ENCODE measurements around the gene ANXA8. TPM values are rescaled to one million over a fixed set of nuclear protein-coding genes. Genes with fewer than 3 reads are reported as not detected.

The ANXA8 gene
- total and polyA plus RNA-seq, 3 experiments from 2014 or later = not detected

- CTCF ChIA-PET = no interaction called here
Measured at GRCh38 chr10:47447209-47447608, 36.7 kb downstream of the ANXA8 start.

GRCh38 chr10:47445720-47446119 is 38.2 kb downstream of the ANXA8 start:
- no peak overlapping the region for H3K27ac ChIP-seq (ENCODE audit: low read depth, low read length)
- Mint-ChIP-seq H3K27me3 (peaks cover 12 to 21% of the 10 kb centered on the region in 2 donors), H3K4me1 (peaks cover 0 to 3% (median 0%) of the 10 kb centered on the region in 3 donors), H3K4me3 (no peak overlapping the region), H3K27ac (no peak overlapping the region), H3K9me3 (peaks cover 10 to 23% (median 15%) of the 10 kb centered on the region in 5 donors), H3K36me3 (peaks cover 0 to 3% (median 0%) of the 10 kb centered on the region in 3 donors)
- no peaks in the 10 kb centered on the region for H3K36me3 ChIP-seq (ENCODE audit: insufficient read depth, low read length)
- POLR2A ChIA-PET = no interaction called here
- no peak overlapping the region for H3K4me3 ChIP-seq (ENCODE audit: low read length)
- no peaks in the 10 kb centered on the region for H3K4me1 ChIP-seq (ENCODE audit: insufficient read depth, low read length)
- no peaks in the 10 kb centered on the region for H3K27me3 ChIP-seq (ENCODE audit: insufficient read depth, low read length, poor library complexity, severe bottlenecking)
- CTCF ChIA-PET = no interaction called here
- no peaks in the 10 kb centered on the region for H3K9me3 ChIP-seq (ENCODE audit: low read length)
- DNase-seq = no peak

More at GRCh38 chr10:47447209-47447608, 36.7 kb downstream of the ANXA8 start:
- Histone ChIP-seq H3K4me1 (ENCODE audit: insufficient read depth, low read length) (no peaks in the 10 kb centered on the region), H3K27ac (ENCODE audit: low read depth, low read length) (no peak overlapping the region), H3K4me3 (ENCODE audit: low read length) (no peak overlapping the region), H3K9me3 (ENCODE audit: low read length) (no peaks in the 10 kb centered on the region), H3K27me3 (ENCODE audit: insufficient read depth, low read length, poor library complexity, severe bottlenecking) (no peaks in the 10 kb centered on the region), H3K36me3 (ENCODE audit: insufficient read depth, low read length) (no peaks in the 10 kb centered on the region)
- Mint-ChIP-seq H3K9me3 (peaks cover 10 to 20% (median 15%) of the 10 kb centered on the region in 5 donors), H3K4me3 (no peak overlapping the region), H3K4me1 (peaks cover 0 to 3% (median 0%) of the 10 kb centered on the region in 3 donors), H3K36me3 (peaks cover 0 to 3% (median 0%) of the 10 kb centered on the region in 3 donors), H3K27ac (no peak overlapping the region), H3K27me3 (peaks cover 7 to 9% of the 10 kb centered on the region in 2 donors)
- DNase-seq = no peak
- POLR2A ChIA-PET = no interaction called here

GRCh38 chr10:47444047-47444446 is 39.9 kb downstream of the ANXA8 start:
- Mint-ChIP-seq H3K27me3 (peaks cover 17 to 29% of the 10 kb centered on the region in 2 donors), H3K27ac (no peak overlapping the region), H3K9me3 (peaks cover 10 to 23% (median 16%) of the 10 kb centered on the region in 5 donors), H3K4me3 (no peak overlapping the region), H3K4me1 (peaks cover 0 to 2% (median 0%) of the 10 kb centered on the region in 3 donors), H3K36me3 (peaks cover 0 to 3% (median 0%) of the 10 kb centered on the region in 3 donors)
- ChIA-PET POLR2A (no interaction called here), CTCF (no interaction called here)
- Histone ChIP-seq H3K27ac (ENCODE audit: low read depth, low read length) (no peak overlapping the region), H3K9me3 (ENCODE audit: low read length) (no peaks in the 10 kb centered on the region), H3K4me1 (ENCODE audit: insufficient read depth, low read length) (no peaks in the 10 kb centered on the region), H3K4me3 (ENCODE audit: low read length) (no peak overlapping the region), H3K36me3 (ENCODE audit: insufficient read depth, low read length) (no peaks in the 10 kb centered on the region), H3K27me3 (ENCODE audit: insufficient read depth, low read length, poor library complexity, severe bottlenecking) (no peaks in the 10 kb centered on the region)
- no peak for DNase-seq

GRCh38 chr10:47443145-47443544 is 40.8 kb downstream of the ANXA8 start:
- POLR2A ChIA-PET = no interaction called here
- no peaks in the 10 kb centered on the region for H3K4me1 ChIP-seq (ENCODE audit: insufficient read depth, low read length)
- no peak overlapping the region for H3K4me3 ChIP-seq (ENCODE audit: low read length)
- peaks cover 10 to 30% (median 22%) of the 10 kb centered on the region in 5 donors for H3K9me3 Mint-ChIP-seq
- H3K36me3 ChIP-seq (ENCODE audit: insufficient read depth, low read length) = no peaks in the 10 kb centered on the region
- CTCF ChIA-PET = no interaction called here
- no peak for DNase-seq
- no peaks in the 10 kb centered on the region for H3K27me3 ChIP-seq (ENCODE audit: insufficient read depth, low read length, poor library complexity, severe bottlenecking)
- H3K9me3 ChIP-seq (ENCODE audit: low read length) = no peaks in the 10 kb centered on the region
- H3K36me3 Mint-ChIP-seq = peaks cover 0 to 3% (median 0%) of the 10 kb centered on the region in 3 donors
- H3K4me3 Mint-ChIP-seq = no peak overlapping the region
- H3K4me1 Mint-ChIP-seq = no peaks in the 10 kb centered on the region
- H3K27ac ChIP-seq (ENCODE audit: low read depth, low read length) = no peak overlapping the region
- peaks cover 19 to 36% of the 10 kb centered on the region in 2 donors for H3K27me3 Mint-ChIP-seq
- H3K27ac Mint-ChIP-seq = no peak overlapping the region

GRCh38 chr10:47442351-47442750 is 41.6 kb downstream of the ANXA8 start:
- POLR2A ChIA-PET = no interaction called here
- peaks cover 18 to 41% of the 10 kb centered on the region in 2 donors for H3K27me3 Mint-ChIP-seq
- H3K36me3 ChIP-seq (ENCODE audit: insufficient read depth, low read length) = no peaks in the 10 kb centered on the region
- H3K27ac Mint-ChIP-seq = no peak overlapping the region
- H3K9me3 ChIP-seq (ENCODE audit: low read length) = no peaks in the 10 kb centered on the region
- H3K4me3 Mint-ChIP-seq = no peak overlapping the region
- no peak for DNase-seq
- peaks cover 10 to 30% (median 22%) of the 10 kb centered on the region in 5 donors for H3K9me3 Mint-ChIP-seq
- peaks cover 0 to 3% (median 0%) of the 10 kb centered on the region in 3 donors for H3K36me3 Mint-ChIP-seq
- no peaks in the 10 kb centered on the region for H3K27me3 ChIP-seq (ENCODE audit: insufficient read depth, low read length, poor library complexity, severe bottlenecking)
- no peaks in the 10 kb centered on the region for H3K4me1 Mint-ChIP-seq
- CTCF ChIA-PET = no interaction called here
- H3K4me3 ChIP-seq (ENCODE audit: low read length) = no peak overlapping the region
- no peaks in the 10 kb centered on the region for H3K4me1 ChIP-seq (ENCODE audit: insufficient read depth, low read length)
- no peak overlapping the region for H3K27ac ChIP-seq (ENCODE audit: low read depth, low read length)

- Histone ChIP-seq H3K9me3 (ENCODE audit: low read length) (no peaks in the 10 kb centered on the region), H3K27me3 (ENCODE audit: insufficient read depth, low read length, poor library complexity, severe bottlenecking) (no peaks in the 10 kb centered on the region), H3K4me3 (ENCODE audit: low read length) (no peak overlapping the region), H3K27ac (ENCODE audit: low read depth, low read length) (no peak overlapping the region), H3K4me1 (ENCODE audit: insufficient read depth, low read length) (no peaks in the 10 kb centered on the region), H3K36me3 (ENCODE audit: insufficient read depth, low read length) (no peaks in the 10 kb centered on the region)
- Mint-ChIP-seq H3K4me1 (no peaks in the 10 kb centered on the region), H3K27me3 (peaks cover 18 to 42% of the 10 kb centered on the region in 2 donors), H3K9me3 (peaks cover 10 to 30% (median 23%) of the 10 kb centered on the region in 5 donors), H3K4me3 (no peak overlapping the region), H3K36me3 (peaks cover 0 to 3% (median 0%) of the 10 kb centered on the region in 3 donors), H3K27ac (no peak overlapping the region)
- ChIA-PET POLR2A (no interaction called here), CTCF (no interaction called here)
- no peak for DNase-seq
Measured at GRCh38 chr10:47441938-47442337, 42.0 kb downstream of the ANXA8 start.

- Histone ChIP-seq H3K27me3 (ENCODE audit: insufficient read depth, low read length, poor library complexity, severe bottlenecking) (no peaks in the 10 kb centered on the region), H3K27ac (ENCODE audit: low read depth, low read length) (no peak overlapping the region), H3K4me3 (ENCODE audit: low read length) (no peak overlapping the region), H3K4me1 (ENCODE audit: insufficient read depth, low read length) (no peaks in the 10 kb centered on the region), H3K36me3 (ENCODE audit: insufficient read depth, low read length) (no peaks in the 10 kb centered on the region), H3K9me3 (ENCODE audit: low read length) (no peaks in the 10 kb centered on the region)
- POLR2A ChIA-PET = no interaction called here
- Mint-ChIP-seq H3K9me3 (peaks cover 2 to 21% (median 17%) of the 10 kb centered on the region in 5 donors), H3K4me3 (no peak overlapping the region), H3K27ac (no peak overlapping the region), H3K36me3 (peaks cover 0 to 2% (median 0%) of the 10 kb centered on the region in 3 donors), H3K4me1 (no peaks in the 10 kb centered on the region), H3K27me3 (peaks cover 20 to 50% of the 10 kb centered on the region in 2 donors)
- no peak for DNase-seq
- CTCF ChIA-PET = interaction anchor here (0.9 kb wide), 1 partner anchor 10 kb away, joined by 3 read pairs; no protein-coding TSS in a partner anchor
Measured at GRCh38 chr10:47440207-47440606, 43.7 kb downstream of the ANXA8 start.

GRCh38 chr10:47438857-47439474 is 44.9 kb downstream of the ANXA8 start:
- Mint-ChIP-seq H3K4me1 (no peaks in the 10 kb centered on the region), H3K4me3 (no peak overlapping the region), H3K36me3 (no peaks in the 10 kb centered on the region), H3K27me3 (peaks cover 20 to 54% of the 10 kb centered on the region in 2 donors), H3K9me3 (peaks cover 0 to 23% (median 16%) of the 10 kb centered on the region in 5 donors), H3K27ac (no peak overlapping the region)
- ChIA-PET CTCF (no interaction called here), POLR2A (no interaction called here)
- H3K9me3 ChIP-seq (ENCODE audit: low read length) = no peaks in the 10 kb centered on the region
- H3K36me3 ChIP-seq (ENCODE audit: insufficient read depth, low read length) = no peaks in the 10 kb centered on the region
- no peak overlapping the region for H3K4me3 ChIP-seq (ENCODE audit: low read length)
- no peak for DNase-seq
- H3K4me1 ChIP-seq (ENCODE audit: insufficient read depth, low read length) = no peaks in the 10 kb centered on the region
- no peaks in the 10 kb centered on the region for H3K27me3 ChIP-seq (ENCODE audit: insufficient read depth, low read length, poor library complexity, severe bottlenecking)
- no peak overlapping the region for H3K27ac ChIP-seq (ENCODE audit: low read depth, low read length)

Measured in CD8-positive, alpha-beta memory T cell (primary cell).